HG03175 (cell line): ENCODE data around the gene RPS24.
"Not testable (repeated sequence)": the region's sequence is repeated elsewhere in the genome, so short reads cannot be mapped to it uniquely, and the experiment has no call there.

ENCODE experiments used
- ATAC-seq: cut with Tn5 transposase; IDR thresholded peaks from one replicate; pipeline ENCODE4 v1.9.1; 2021; ENCODE audit warnings: mild to moderate bottlenecking, moderate library complexity; ENCODE audit not compliant: unreplicated experiment

Gene RPS24

GRCh38 chr10:78047314-78047891 lies 13.7 kb downstream of the RPS24 start:
- ATAC-seq, result peak; percentile 56

DNA sequence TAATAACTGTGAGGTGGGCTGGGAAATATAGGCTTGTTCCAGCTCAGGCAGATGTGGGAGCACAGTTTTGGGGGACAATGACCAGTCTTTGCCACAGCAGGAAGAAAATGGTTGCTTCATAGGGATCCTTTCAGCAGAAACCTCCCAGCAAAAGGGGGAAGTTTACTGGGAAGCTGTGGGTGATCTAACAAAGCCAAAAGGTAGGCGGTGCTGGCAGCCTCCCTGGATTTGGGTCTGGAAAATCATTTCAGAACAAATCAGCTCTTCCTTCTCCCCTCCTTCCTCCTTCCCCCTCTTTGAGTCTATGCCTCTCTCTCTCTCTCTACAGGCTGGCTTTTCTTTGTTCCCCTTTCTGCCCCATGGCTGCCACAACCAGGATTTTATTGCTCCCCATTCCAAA lies 16.2 kb downstream of the RPS24 start:
- no peak for ATAC-seq

DNA sequence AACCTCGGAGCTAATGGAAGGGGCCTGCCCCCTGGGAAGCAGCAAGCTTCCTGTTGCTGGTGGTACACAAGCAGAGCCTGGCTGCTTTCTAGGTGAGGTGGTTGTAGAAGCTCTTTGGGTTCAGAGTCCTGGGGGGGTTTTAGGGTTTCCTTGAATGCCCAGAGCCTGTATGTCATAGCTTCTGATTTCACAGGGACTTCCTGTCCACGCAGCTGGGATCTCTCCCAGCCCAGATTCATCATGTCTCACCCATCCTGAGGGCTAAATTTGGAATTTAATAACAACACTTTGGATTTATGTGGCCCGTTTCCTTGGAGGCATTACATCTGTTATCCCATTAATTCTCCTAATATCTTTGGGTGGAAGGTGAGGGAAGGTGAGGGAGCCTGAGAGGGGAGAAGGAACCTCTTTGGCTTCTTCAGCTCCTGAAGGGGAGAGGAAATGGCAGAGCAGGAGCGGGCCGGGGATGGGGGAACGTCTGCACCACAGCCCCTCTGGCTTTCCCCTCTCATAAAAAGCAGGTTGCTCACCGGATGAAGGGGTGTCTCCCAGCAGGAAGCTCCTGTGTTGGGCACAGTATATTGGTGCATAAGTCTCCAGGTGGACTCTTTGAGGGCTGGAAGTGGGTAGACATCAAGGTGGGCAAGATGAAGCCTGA lies 19.7 kb downstream of the RPS24 start:
- no peak for ATAC-seq

DNA sequence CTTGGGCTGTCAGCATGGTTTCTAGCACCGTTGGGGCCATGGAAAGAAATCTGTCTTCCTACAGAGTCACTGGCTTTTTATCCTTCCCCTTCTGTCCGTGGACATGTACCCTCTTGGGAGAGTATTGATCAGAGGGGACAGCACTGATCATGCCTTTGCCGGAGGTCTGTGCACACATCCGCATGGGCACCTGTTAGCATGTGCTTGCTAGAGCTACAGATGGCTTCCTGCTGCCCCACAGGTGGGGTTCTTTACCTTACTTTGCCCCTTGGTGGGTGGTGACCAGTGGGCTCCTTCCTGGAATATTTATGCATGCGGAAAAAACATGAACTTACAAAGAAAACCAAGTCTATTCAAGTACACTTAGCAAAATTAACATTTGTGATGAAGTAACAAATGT lies 24.9 kb downstream of the RPS24 start:
- no peak for ATAC-seq

- ATAC-seq, result no peak
Measured at GRCh38 chr10:78059906-78060702, 26.4 kb downstream of the RPS24 start.

GRCh38 chr10:78062296-78062695 lies 28.6 kb downstream of the RPS24 start:
- ATAC-seq, result no peak

DNA sequence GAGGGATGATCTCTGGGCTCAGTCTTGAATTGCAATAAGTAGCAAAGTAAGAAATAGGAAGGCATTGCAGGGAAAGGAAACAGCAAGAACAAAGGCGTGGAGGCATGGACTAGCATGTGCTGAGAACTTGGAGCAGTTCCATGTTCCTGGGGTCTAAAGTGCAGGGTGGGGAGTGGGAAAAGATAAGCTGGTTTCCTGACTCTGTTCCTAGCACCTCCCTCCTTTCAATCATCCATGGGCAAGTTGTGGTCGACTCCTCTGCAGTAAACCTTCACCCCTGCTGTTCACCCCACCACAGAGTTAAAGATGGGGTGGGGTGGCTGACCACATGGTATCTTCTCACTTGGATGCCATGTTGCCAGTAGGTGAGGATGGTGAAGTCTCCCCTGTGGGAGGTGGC lies 29.6 kb downstream of the RPS24 start:
- no peak for ATAC-seq

DNA sequence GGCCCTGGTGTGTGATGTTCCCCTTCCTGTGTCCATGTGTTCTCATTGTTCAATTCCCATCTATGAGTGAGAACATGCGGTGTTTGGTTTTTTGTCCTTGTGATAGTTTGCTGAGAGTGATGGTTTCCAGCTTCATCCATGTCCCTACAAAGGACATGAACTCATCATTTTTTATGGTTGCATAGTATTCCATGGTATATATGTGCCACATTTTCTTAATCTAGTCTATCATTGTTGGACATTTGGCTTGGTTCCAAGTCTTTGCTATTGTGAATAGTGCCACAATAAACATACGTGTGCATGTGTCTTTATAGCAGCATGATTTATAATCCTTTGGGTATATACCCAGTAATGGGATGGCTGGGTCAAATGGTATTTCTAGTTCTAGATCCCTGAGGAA lies 31.3 kb downstream of the RPS24 start:
- ATAC-seq, result not testable (repeated sequence)

DNA sequence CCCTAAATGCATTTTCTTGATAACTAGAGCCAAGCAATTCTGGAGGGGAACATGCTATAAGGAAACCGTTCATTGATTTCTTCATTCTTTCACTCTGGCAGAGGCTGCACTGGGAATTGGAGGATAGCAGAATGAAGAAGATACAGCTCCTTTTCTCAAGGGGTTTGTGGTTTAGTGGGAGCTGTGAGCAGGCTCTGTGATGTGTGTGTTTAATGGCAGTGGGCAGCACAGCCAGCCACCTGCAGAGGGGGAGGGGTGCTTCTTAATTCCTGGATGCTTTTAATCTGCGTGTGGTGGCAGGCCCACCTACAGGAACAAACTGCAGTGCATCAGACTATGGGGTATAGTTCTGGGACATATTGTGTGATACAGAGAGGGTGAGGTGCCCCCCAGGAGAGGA lies 31.9 kb downstream of the RPS24 start:
- ATAC-seq, result no peak

GRCh38 chr10:78066012-78066411 lies 32.3 kb downstream of the RPS24 start:
- no peak for ATAC-seq

DNA sequence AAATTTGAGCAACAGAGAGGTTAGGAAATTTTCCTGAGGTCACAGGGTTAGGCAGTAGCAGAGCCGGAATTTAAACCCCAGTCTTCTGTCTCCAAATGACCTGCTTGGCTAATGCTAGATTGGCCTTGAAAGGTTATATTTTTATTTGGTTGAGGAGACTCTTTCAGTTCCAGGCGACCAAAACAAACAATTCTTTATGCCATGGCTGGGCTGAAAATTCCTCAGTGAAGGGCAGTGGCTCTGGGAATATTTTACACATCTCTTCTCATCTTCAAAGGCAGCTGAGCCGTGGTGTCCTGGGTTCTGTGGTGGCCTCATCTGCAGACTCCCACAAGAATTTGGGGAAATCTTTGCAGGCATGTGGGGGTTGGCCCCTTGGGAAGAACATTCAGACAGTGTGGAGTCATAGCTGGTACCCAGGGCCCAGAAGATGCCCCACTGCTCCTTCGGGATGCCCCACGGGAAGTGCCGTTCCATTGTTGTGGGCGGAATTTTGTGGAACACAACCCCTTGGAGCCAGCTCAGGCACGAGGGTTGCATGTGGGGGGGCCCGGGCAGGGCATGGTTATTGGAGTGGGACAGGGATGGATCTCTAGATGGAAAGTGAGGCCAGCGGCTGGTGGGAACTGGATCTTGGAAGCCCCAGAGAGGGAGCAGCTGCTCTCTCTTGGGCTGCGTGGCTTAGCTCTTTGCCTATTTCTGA lies 33.2 kb downstream of the RPS24 start:
- no peak for ATAC-seq

DNA sequence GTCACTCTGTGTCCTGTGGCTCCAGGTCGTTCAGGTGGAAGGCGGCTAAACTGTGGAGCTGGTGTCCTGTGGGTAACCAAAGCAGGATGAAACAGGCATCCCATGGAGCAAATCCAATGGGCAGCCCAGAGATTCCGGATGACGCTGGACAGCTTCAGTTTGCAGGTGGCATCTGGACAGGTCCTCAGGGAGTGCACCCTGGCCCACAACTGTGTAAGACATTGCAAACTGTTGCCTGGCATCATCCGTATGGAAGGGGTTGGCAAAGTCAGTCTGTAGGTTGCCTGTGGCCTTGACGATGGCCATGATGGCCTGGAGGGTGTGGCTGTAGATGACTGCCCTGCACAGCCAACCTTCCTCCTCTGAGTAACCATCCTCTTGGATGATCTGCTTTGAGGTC lies 35.5 kb downstream of the RPS24 start:
- no peak for ATAC-seq

- ATAC-seq, result not testable (repeated sequence)
Measured at GRCh38 chr10:78070064-78070463, 36.4 kb downstream of the RPS24 start.

DNA sequence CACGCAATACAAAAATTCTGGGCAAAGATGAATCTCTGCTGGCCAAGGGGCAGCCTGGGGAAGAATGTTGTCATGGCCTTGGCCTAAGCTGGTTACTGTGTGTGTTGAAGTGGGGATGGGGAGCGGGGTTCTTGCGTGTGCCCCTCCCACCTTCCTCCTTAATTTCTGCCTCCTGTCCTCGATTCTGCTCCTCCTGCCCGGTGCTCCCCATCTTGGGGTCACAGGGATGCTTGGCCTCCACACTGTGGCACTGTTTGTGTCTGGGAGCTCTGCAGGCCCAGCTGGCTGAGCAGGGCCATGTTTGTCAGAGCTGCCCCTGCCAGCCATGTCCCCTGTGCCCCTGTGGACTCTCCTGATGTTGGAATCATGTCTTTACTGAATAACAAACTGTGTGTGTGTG lies 37.1 kb downstream of the RPS24 start:
- no peak for ATAC-seq

- no peak for ATAC-seq
Measured at GRCh38 chr10:78071140-78071856, 37.6 kb downstream of the RPS24 start.

- no peak for ATAC-seq
Measured at GRCh38 chr10:78071857-78072179, 38.2 kb downstream of the RPS24 start.

DNA sequence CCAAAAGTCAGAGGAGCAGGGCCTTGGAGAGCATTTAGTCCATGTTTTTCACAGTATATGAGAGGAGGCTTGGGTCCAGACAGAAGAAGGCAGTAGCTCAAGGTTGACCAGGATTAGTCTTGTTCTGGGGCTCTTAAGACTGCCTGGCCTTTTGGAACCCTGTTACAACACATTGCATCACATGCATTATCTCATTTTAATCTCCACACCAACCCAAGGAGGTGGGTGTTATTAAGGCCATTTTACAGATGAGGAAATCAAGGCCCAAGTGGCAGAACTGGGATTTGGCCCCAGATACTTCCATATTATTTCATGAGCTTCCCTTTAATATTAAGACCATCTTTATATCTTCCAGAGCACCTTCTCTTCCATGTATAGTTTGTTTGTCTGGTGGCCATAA lies 38.8 kb downstream of the RPS24 start:
- ATAC-seq, result no peak

DNA sequence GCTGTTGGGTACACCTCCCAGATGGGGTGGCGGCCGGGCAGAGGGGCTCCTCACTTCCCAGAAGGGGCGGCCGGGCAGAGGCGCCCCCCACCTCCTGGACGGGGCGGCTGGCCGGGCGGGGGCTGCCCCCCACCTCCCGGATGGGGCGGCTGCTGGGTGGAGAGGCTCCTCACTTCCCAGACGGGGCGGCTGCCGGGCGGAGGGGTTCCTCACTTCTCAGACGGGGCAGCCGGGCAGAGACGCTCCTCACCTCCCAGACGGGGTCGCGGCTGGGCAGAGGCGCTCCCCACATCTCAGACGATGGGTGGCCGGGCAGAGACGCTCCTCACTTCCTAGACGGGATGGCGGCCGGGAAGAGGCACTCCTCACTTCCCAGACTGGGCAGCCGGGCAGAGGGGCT lies 42.1 kb downstream of the RPS24 start:
- ATAC-seq, result not testable (repeated sequence)

- no peak for ATAC-seq
Measured at GRCh38 chr10:78078539-78079330, 45.1 kb downstream of the RPS24 start.

GRCh38 chr10:78079411-78079810 lies 45.7 kb downstream of the RPS24 start:
- ATAC-seq, result no peak
